OCI-LY1 (cell line): Measurements from ENCODE around the gene SERPINA6.

Experiments used
- H2AFZ ChIP-seq: fragments of 200-600 bp; sonication (generic), shearing (Covaris generic); 2 replicates; pipeline ENCODE4 v1.6.0; 2014; ENCODE audit warnings: antibody characterized with exemption, mild to moderate bottlenecking, low read length
- H3F3A ChIP-seq: fragments of 200-600 bp; sonication (generic), shearing (Covaris generic); 2 replicates; pipeline ENCODE4 v1.6.0; 2014; ENCODE audit warnings: mild to moderate bottlenecking, antibody characterized with exemption, low read length, moderate library complexity; ENCODE audit not compliant: insufficient read depth
- H3K27ac ChIP-seq: fragments of 200-600 bp; sonication (generic); 2 replicates; pipeline ENCODE4 v1.5.1; 2014; ENCODE audit warnings: low read length, mixed run types, mild to moderate bottlenecking, low read depth; ENCODE audit not compliant: poor library complexity, severe bottlenecking
- H3K27me3 ChIP-seq: fragments of 200-600 bp; sonication (generic); 2 replicates; pipeline ENCODE4 v1.6.0; 2014; ENCODE audit warnings: antibody characterized with exemption, mild to moderate bottlenecking, low read length, moderate library complexity; ENCODE audit not compliant: insufficient read depth
- H3K36me3 ChIP-seq: fragments of 200-600 bp; sonication (generic); 2 replicates; pipeline ENCODE4 v1.6.1; 2014; ENCODE audit warnings: mild to moderate bottlenecking, antibody characterized with exemption, low read length, moderate library complexity, mixed read lengths; ENCODE audit not compliant: insufficient read depth
- H3K4me1 ChIP-seq: fragments of 200-600 bp; sonication (generic); 2 replicates; pipeline ENCODE4 v1.5.1; 2014; ENCODE audit warnings: mild to moderate bottlenecking, low read length, moderate library complexity; ENCODE audit not compliant: insufficient read depth, severe bottlenecking
- H3K4me2 ChIP-seq: fragments of 200-600 bp; sonication (generic), shearing (Covaris generic); 2 replicates; pipeline ENCODE4 v1.6.1; 2014; ENCODE audit warnings: low read length
- H3K4me3 ChIP-seq: fragments of 200-600 bp; sonication (generic); 2 replicates; pipeline ENCODE4 v1.5.1; 2014; ENCODE audit warnings: low read length, low read depth, mild to moderate bottlenecking, mixed read lengths; ENCODE audit not compliant: poor library complexity, severe bottlenecking
- H3K79me2 ChIP-seq: fragments of 200-600 bp; shearing (Covaris generic); 2 replicates; pipeline ENCODE4 v1.6.1; 2016; ENCODE audit warnings: mixed run types, low read length, mixed read lengths; ENCODE audit not compliant: insufficient read depth
- H3K9ac ChIP-seq: fragments of 200-600 bp; sonication (generic), shearing (Covaris generic); 2 replicates; pipeline ENCODE4 v1.6.1; 2014; ENCODE audit warnings: mild to moderate bottlenecking, low read length, mixed read lengths
- H3K9me2 ChIP-seq: fragments of 200-600 bp; sonication (generic), shearing (Covaris generic); 2 replicates; pipeline ENCODE4 v1.6.1; 2014; ENCODE audit warnings: low read depth, mild to moderate bottlenecking, low read length, mixed read lengths
- H3K9me3 ChIP-seq: fragments of 200-600 bp; shearing (Covaris generic); 2 replicates; pipeline ENCODE4 v1.6.1; 2014; ENCODE audit warnings: low read length, mixed read lengths
- H4K20me1 ChIP-seq: fragments of 200-600 bp; sonication (generic), shearing (Covaris generic); 2 replicates; pipeline ENCODE4 v1.6.0; 2016; ENCODE audit warnings: mild to moderate bottlenecking, low read length; ENCODE audit not compliant: insufficient read depth
- EZH2 ChIP-seq: fragments of 200-600 bp; sonication (generic), shearing (Covaris generic); IDR thresholded peaks from 2 replicates; pipeline ENCODE4 v1.8.0; 2017; ENCODE audit warnings: borderline replicate concordance, mixed run types, mild to moderate bottlenecking, antibody characterized with exemption, low read length, moderate library complexity, mixed read lengths
- TF ChIP-seq, protein P1 (sequence below): fragments of 200-600 bp; sonication (generic), shearing (Covaris generic); IDR thresholded peaks from 2 replicates; pipeline ENCODE4 v1.5.1; 2017; ENCODE audit warnings: mild to moderate bottlenecking, antibody characterized with exemption, low read length, moderate library complexity, mixed read lengths

SERPINA6 gene

DNA sequence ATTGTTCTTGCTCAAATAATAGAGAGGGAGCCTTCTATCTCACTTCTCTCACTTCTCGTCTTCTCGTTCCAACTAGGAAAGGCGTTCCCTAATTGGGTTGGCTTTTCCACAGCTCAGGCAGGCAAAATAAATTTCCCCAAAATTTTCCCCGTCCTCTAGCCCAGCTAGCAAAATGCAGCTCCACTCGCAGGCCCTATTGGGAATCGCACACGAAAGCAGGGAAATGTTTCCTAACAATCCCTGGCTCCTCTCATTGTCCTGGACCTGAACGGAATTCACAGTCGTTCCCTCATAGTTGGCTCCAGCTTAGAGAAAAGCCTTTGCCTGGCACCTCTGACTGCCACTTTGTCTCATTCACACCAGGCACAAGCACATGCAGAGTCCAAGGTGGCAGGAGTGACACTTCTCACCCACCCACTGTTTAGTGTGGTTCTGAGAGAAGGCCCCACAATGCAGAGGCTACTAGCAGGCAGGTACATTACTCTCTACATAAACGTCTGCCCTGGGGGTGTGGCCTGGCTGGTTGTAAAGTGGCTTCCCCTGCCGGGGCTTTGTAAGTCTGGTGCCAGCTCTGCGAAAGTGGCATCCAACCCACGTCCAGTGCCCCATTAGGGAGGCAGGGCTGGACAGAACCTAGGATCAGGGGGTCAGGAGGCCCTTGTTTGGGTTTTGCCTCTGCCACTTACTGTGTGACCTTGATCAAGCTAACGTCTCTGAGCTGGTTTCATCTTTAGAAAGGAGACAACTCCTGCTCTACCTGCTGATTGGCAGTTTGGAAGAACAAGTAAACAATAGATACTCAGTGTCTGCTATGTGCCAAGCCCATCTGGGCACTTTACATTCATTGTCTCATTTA is 34.3 kb downstream of the SERPINA6 start:
- H3K27me3 ChIP-seq, result no peaks in the 10 kb centered on the region
- H3K4me1 ChIP-seq, result no peaks in the 10 kb centered on the region
- H3K9ac ChIP-seq, result no peak overlapping the region
- no peaks in the 10 kb centered on the region for H3K9me3 ChIP-seq
- no peak overlapping the region for H3K27ac ChIP-seq
- H3K36me3 ChIP-seq, result no peaks in the 10 kb centered on the region
- H3F3A ChIP-seq, result no peaks in the 10 kb centered on the region
- no peaks in the 10 kb centered on the region for H3K79me2 ChIP-seq
- H4K20me1 ChIP-seq, result no peaks in the 10 kb centered on the region
- H2AFZ ChIP-seq, result no peak overlapping the region
- TF ChIP-seq, protein P1, sequence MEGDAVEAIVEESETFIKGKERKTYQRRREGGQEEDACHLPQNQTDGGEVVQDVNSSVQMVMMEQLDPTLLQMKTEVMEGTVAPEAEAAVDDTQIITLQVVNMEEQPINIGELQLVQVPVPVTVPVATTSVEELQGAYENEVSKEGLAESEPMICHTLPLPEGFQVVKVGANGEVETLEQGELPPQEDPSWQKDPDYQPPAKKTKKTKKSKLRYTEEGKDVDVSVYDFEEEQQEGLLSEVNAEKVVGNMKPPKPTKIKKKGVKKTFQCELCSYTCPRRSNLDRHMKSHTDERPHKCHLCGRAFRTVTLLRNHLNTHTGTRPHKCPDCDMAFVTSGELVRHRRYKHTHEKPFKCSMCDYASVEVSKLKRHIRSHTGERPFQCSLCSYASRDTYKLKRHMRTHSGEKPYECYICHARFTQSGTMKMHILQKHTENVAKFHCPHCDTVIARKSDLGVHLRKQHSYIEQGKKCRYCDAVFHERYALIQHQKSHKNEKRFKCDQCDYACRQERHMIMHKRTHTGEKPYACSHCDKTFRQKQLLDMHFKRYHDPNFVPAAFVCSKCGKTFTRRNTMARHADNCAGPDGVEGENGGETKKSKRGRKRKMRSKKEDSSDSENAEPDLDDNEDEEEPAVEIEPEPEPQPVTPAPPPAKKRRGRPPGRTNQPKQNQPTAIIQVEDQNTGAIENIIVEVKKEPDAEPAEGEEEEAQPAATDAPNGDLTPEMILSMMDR, result no peak
- TF ChIP-seq EZH2, result no peak
- H3K9me2 ChIP-seq, result no peaks in the 10 kb centered on the region
- H3K4me2 ChIP-seq, result no peak overlapping the region
- H3K4me3 ChIP-seq, result no peak overlapping the region

DNA sequence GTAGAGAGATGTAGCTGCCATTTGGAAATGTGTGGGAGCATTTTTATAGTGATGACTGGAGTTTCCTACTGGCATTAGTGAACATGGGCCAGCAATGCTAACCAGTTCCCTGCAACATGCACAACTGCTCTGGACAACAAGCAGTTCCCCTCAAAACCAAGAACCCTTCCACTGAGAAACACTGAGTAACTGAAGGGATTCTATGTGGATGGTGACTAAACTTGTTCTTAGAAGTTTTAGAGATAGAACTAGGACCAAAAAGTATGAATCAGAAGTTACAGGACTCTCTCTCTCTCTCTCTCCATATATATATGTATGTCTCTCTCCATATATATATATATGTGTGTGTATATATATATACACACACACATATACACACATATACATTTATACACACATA is 38.0 kb downstream of the SERPINA6 start:
- TF ChIP-seq, protein P1, result no peak
- TF ChIP-seq EZH2, result no peak
- Histone ChIP-seq H3K9ac (no peak overlapping the region), H3K4me2 (no peak overlapping the region), H3K4me1 (no peaks in the 10 kb centered on the region), H3K4me3 (no peak overlapping the region), H2AFZ (no peak overlapping the region), H3F3A (no peaks in the 10 kb centered on the region), H3K36me3 (no peaks in the 10 kb centered on the region), H3K27me3 (no peaks in the 10 kb centered on the region), H3K79me2 (no peaks in the 10 kb centered on the region), H3K9me2 (no peaks in the 10 kb centered on the region), H3K27ac (no peak overlapping the region), H3K9me3 (no peaks in the 10 kb centered on the region), H4K20me1 (no peaks in the 10 kb centered on the region)

DNA sequence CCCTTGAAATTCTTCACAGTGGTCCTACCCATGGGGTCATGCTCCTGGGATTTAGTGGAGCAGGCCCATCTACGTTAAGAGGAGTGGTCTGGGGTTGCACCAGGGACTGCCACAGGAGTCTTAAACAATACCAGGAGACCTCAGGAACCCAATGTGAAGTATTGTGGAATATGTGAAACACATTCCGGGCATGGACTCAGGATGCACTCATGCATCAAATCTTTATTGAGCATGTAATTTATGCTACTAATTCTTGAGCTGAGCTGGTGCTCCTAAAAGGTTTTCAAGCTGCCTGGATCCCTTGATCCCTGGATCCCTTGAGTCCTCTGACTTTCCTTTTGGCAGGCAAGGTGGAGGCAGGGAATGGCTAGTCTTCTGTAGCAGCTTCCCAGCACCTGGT is 38.9 kb downstream of the SERPINA6 start:
- no peak overlapping the region for H3K4me3 ChIP-seq

More for the DNA sequence above, 38.9 kb downstream of the SERPINA6 start:
- Histone ChIP-seq H2AFZ (no peak overlapping the region), H4K20me1 (no peaks in the 10 kb centered on the region), H3K36me3 (no peaks in the 10 kb centered on the region), H3F3A (no peaks in the 10 kb centered on the region), H3K79me2 (no peaks in the 10 kb centered on the region), H3K9ac (no peak overlapping the region), H3K9me2 (no peaks in the 10 kb centered on the region), H3K27me3 (no peaks in the 10 kb centered on the region), H3K27ac (no peak overlapping the region), H3K4me2 (no peak overlapping the region), H3K9me3 (no peaks in the 10 kb centered on the region), H3K4me1 (no peaks in the 10 kb centered on the region)
- TF ChIP-seq EZH2, result no peak
- TF ChIP-seq, protein P1, result no peak
